ENCODE results near the gene ETS1. TPM values are rescaled to one million over a fixed set of nuclear protein-coding genes. Genes with fewer than 3 reads are reported as not detected.
A peak's percentile ranks its signal among the peaks of the same experiment; 100 is the strongest.

The ETS1 gene
- total RNA-seq, 1 donor from 2014 or later: 53.4 TPM

DNA sequence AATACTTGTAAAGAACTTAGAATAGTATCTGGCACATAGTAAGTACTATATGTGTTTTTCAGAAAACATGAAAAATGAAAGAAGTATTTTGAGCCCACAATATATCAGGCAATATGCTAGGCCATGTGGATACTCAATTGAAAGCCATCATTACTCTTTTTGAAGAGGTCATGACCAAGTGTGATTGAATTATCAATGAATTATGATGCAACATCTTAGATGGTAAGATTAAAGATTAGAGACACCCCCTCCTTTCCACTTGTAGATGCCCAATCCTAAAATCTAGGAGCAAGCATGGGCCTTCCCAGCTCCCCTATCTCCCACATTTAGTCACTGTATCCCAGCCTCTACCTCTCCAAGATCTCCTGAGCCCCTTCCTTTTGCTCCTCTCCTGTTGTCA, 154.4 kb downstream of the ETS1 start:
- ATAC-seq: no peak
- DNase-seq: no peak
- intact Hi-C loops (cut with micrococcal nuclease): no loop called here

- intact Hi-C loops (cut with micrococcal nuclease): no loop called here
- DNase-seq (no peak), ATAC-seq (no peak)
Measured at GRCh38 chr11:128431931-128432330, 155.4 kb downstream of the ETS1 start.

DNA sequence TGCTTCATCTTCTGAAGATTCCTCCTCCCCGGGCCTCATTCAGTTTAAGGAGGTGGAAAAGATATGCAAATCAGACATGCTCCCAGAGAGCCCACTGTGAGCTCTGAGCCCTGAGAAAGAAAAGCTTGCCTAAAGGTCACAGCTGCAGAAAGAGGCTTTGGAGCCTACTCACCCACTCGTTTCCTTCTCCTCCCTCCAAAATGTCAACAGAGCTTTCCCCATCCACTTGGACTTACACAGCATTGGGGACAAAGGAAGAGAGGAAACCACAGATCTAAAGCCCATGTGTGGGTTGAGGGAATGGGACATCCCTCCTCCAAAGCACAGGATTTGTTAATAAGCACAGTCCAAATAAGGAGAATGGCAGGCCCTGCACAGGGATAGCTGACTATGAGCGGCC, 158.4 kb downstream of the ETS1 start:
- no peak for DNase-seq
- no peak for ATAC-seq
- intact Hi-C loops (cut with micrococcal nuclease): no loop called here

GRCh38 chr11:128424851-128425285, 162.5 kb downstream of the ETS1 start:
- ATAC-seq (peak; percentile 77), DNase-seq (peak; percentile 61)
- intact Hi-C loops (cut with micrococcal nuclease): no loop called here

GRCh38 chr11:128424271-128424711, 163.1 kb downstream of the ETS1 start:
- DNase-seq (peak; percentile 76), ATAC-seq (peak; percentile 86)
- intact Hi-C loops (cut with micrococcal nuclease): no loop called here

- DNase-seq: peak; percentile 48
- ATAC-seq: peak; percentile 48
- intact Hi-C loops (cut with micrococcal nuclease): no loop called here
Measured at GRCh38 chr11:128422576-128423370, 164.6 kb downstream of the ETS1 start.

GRCh38 chr11:128421577-128422330, 165.6 kb downstream of the ETS1 start:
- no peak for DNase-seq
- ATAC-seq: no peak
- intact Hi-C loops (cut with micrococcal nuclease): no loop called here

DNA sequence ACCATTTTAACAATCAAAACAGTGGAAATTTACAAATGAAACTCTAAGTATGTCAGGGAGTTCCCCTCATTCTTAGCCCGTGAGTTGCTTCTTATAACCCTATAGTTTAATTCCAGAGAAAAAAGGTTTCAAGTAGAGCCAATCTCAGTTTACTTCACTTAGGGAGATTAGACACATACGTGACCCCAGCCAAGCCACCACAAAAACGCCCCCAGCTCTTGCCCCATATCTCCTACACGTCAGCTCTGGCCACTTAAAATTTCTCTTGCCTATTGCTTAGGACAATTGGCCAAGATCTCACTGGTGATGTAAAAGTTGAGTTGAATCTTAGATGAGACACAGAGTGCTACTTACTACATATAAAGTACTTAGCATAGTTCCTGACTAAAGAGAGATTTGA, 166.4 kb downstream of the ETS1 start:
- DNase-seq: no peak
- intact Hi-C loops (cut with micrococcal nuclease): no loop called here
- ATAC-seq: no peak

DNA sequence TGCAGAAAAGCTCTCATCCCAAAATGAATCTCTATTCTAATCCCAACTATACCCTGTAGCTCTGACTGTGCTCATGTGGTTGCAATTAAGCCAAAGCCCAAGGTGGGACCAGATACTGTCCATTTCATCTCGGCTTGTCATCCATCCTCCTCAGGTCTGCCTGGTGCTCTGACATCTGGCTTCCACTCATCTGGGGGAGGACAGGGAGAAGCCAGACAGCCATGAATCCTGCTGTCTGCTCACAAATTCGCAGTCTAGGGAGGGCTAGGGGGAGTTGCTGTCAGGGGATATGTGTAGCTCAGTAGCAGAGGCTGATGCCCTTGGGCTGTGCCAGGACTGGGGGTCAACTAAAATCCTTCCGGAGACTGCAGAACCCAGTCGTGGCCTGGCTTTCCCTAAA, 167.1 kb downstream of the ETS1 start:
- DNase-seq: no peak
- intact Hi-C loops (cut with micrococcal nuclease): no loop called here

DNA sequence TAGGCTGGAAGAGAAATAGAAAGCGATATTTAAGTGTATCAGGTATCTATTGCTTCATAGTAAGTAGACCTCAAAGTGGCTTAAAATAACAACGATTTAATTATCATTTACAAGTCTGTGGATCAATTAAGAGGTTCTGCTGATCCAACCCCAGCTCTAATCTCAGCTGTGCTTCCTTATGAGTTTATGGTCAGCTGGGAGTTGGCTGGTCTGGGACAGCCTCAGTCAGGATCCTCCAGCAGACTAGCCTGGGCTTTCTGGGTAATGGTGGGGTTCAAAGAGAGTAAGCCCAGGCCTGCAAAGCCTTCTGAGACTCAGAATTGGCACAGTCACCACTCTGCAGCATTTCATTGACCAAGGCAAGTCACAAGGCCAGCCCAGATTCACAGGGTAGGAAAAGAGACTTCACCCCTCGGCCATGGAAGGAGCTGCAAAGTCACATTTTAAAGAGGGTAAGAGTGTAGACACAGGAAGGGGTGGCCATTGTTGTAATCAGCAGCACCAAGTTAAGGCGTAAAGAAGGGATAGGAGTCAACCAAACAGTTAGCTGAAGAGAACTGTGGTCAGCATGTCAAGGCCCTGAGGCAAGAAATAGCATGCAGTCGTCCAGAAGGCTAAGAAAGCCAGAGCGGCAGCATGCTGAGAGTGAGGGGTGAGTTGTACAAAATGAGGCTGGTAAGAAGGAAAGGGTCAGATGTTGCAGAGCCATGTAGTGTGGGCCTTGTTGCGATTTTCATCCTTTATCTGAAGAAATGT, 168.2 kb downstream of the ETS1 start:
- DNase-seq (no peak), ATAC-seq (no peak)
- intact Hi-C loops (cut with micrococcal nuclease): no loop called here

More for the DNA sequence above, 167.1 kb downstream of the ETS1 start:
- ATAC-seq: no peak

- peak; percentile 49 for ATAC-seq
Measured at GRCh38 chr11:128417607-128418324, 169.6 kb downstream of the ETS1 start.

GRCh38 chr11:128416976-128417375, 170.4 kb downstream of the ETS1 start:
- intact Hi-C loops (cut with micrococcal nuclease): no loop called here
- ATAC-seq (no peak), DNase-seq (no peak)

More at GRCh38 chr11:128417607-128418324, 169.6 kb downstream of the ETS1 start:
- intact Hi-C loops (cut with micrococcal nuclease): no loop called here
- no peak for DNase-seq

- no peak for ATAC-seq
- intact Hi-C loops (cut with micrococcal nuclease): no loop called here
- DNase-seq: no peak
Measured at GRCh38 chr11:128415539-128415938, 171.8 kb downstream of the ETS1 start.

DNA sequence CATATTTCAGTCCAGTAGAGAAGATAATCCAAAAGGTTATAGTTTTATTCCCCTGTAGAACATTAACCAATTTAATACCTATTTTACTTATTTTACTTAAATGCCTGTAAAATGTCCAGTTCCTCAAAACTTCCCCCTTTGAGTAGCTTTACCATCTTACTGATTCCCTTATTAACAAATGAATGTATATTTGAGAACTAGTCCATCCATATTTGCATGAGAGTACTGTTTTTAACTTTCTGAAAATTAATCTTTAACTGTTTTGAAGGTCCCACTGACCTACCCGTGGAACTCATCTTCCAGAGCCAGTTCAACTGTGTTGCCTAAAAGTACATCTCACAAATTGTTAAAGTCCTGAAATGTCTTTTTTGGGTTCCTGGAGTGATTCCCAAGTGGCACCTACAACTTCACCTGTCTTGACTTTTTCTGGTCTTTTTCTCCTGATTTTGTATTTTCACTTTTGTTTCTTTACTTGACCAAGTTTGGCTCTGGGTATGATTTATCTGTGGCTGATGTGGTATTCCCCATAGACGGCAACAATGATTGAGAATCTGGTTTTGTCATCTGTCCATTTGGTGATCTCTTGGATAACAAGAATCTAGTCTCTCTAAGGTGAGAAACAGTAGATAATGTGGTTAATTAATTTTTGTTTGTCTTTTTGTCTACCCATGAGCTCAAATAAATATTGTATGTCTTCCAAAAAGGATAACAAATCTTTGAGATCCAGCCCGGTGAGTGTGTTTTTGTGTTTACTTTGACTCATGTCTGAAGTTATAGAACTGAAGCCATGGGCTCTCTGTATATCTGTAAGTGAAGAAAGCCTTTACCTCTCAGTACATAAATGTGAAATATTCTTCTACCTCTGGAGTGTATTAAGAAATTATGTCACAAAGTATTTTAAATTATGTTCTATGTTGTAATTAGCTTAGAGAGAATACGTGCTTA, 174.2 kb downstream of the ETS1 start:
- ATAC-seq (no peak), DNase-seq (no peak)
- intact Hi-C loops (cut with micrococcal nuclease): no loop called here

- ATAC-seq (peak; percentile 37), DNase-seq (no peak)
- intact Hi-C loops (cut with micrococcal nuclease): no loop called here
Measured at GRCh38 chr11:128411812-128412211, 175.5 kb downstream of the ETS1 start.

DNA sequence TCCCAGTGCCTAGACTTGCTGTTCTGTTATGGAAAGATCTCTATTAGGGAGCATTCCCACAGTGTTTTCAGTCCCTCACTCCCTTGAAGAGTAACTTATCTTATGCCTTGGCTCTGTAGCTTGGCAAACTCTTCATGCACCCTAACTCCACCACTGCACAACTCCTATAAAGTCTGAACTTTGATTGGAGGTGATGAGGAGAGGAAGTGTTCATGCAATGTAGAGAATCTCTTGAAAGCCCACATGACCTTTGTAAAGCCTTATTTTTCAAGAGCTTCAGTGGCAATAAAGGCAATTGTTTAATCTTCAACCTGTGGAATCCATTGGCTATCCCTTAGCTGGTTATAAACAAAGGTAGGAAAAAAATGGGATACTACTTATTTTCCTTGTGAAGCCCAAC, 176.2 kb downstream of the ETS1 start:
- DNase-seq (no peak), ATAC-seq (no peak)
- intact Hi-C loops (cut with micrococcal nuclease): no loop called here

DNA sequence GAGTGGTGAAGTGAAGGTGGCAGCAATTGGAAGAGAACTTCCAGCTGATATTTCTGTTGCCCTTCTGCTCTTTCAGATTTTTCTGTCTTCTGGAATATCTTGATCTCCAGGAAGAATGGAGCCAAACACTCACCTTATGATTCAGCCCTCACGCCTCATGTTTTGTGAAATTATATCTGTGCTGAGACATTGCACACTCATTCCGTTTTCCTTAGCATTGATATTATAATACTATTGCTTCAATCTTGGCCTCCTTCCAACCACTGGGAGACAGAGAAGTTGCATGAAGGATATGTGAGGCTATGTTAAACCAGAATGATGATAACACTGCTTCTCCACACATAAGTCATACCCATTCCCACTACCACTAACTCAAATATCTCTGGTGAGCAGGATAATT, 177.9 kb downstream of the ETS1 start:
- DNase-seq: no peak
- ATAC-seq: no peak
- intact Hi-C loops (cut with micrococcal nuclease): no loop called here

Data from left ventricle myocardium superior (tissue), 1 donor.